Right lobe of liver (tissue), 4 donors: Measurements from ENCODE around the gene NCK2.

Experiments
- POLR2A ChIP-seq: fragments of 450-650 bp; IDR thresholded peaks from one replicate; pipeline ENCODE4 v1.6.1; 2017; ENCODE audit warnings: antibody characterized with exemption, mild to moderate bottlenecking
- TF ChIP-seq, protein P1 (sequence below), 4 donors: fragments of 200-600 bp in 3 of 4; fragments of 450-650 bp in 1 of 4; IDR thresholded peaks; one replicate each; pipeline versions ENCODE4 v1.5.1 to v1.8.0; 2016 to 2022; ENCODE audit warnings: antibody characterized with exemption in 4 of 4, mild to moderate bottlenecking in 2 of 4
- donor health status: DM: no; HTN: no; CAD: no.
- donor health status: DM: no; HTN: no; CAD: no.
- donor health status: DM: no; HTN: yes; CAD: no.

DNA sequence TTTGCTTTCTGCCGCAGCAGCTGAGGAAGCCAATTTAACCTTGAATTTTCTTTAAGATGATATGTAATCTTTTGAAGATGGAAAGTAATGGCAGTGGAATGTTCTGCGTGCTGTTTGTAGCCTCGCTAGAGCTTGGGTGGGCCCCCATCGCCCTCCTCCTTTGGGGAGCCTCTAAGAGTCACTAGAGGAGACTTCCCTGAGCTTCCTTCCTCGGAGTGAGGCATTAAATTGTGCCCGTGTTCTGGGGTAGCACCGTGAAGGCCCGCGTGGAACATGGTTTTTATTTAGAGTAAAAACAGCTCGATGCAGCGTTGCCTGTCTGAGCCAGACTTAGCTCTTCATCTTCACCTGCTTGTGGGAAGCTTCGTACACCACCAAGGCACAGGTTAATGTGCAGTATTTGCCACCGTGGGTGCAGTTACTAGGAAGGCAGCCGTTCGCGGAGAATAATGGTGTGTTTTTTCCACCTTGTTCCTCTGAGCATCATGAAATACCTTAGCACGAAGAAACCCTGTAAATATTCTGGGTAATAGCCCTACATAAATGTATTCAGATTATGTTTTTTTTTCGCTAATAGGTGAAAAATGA, 38.5 kb downstream of the NCK2 start:
- TF ChIP-seq, protein P1, sequence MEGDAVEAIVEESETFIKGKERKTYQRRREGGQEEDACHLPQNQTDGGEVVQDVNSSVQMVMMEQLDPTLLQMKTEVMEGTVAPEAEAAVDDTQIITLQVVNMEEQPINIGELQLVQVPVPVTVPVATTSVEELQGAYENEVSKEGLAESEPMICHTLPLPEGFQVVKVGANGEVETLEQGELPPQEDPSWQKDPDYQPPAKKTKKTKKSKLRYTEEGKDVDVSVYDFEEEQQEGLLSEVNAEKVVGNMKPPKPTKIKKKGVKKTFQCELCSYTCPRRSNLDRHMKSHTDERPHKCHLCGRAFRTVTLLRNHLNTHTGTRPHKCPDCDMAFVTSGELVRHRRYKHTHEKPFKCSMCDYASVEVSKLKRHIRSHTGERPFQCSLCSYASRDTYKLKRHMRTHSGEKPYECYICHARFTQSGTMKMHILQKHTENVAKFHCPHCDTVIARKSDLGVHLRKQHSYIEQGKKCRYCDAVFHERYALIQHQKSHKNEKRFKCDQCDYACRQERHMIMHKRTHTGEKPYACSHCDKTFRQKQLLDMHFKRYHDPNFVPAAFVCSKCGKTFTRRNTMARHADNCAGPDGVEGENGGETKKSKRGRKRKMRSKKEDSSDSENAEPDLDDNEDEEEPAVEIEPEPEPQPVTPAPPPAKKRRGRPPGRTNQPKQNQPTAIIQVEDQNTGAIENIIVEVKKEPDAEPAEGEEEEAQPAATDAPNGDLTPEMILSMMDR (IDR thresholded peaks at IDR 0.05) = no peak
- no peak for TF ChIP-seq POLR2A
